ENCODE measurements around the gene BTBD9. TPM values are rescaled to one million over a fixed set of nuclear protein-coding genes. Genes with fewer than 3 reads are reported as not detected.
A peak's percentile ranks its signal among the peaks of the same experiment; 100 is the strongest.

Gene BTBD9
- total RNA-seq, 1 donor, result 21.4 TPM

- TF ChIP-seq, protein P1, sequence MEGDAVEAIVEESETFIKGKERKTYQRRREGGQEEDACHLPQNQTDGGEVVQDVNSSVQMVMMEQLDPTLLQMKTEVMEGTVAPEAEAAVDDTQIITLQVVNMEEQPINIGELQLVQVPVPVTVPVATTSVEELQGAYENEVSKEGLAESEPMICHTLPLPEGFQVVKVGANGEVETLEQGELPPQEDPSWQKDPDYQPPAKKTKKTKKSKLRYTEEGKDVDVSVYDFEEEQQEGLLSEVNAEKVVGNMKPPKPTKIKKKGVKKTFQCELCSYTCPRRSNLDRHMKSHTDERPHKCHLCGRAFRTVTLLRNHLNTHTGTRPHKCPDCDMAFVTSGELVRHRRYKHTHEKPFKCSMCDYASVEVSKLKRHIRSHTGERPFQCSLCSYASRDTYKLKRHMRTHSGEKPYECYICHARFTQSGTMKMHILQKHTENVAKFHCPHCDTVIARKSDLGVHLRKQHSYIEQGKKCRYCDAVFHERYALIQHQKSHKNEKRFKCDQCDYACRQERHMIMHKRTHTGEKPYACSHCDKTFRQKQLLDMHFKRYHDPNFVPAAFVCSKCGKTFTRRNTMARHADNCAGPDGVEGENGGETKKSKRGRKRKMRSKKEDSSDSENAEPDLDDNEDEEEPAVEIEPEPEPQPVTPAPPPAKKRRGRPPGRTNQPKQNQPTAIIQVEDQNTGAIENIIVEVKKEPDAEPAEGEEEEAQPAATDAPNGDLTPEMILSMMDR (IDR thresholded peaks at IDR 0.05; ENCODE audit: insufficient read depth, low read length), result no peak
- no peak for DNase-seq (ENCODE audit: low read depth)
- H3K4me3 ChIP-seq (ENCODE audit: low read depth, low read length), result no peak overlapping the region
Observed at GRCh38 chr6:38650207-38650752, 10.6 kb upstream of the BTBD9 start.

GRCh38 chr6:38649744-38650143 is 10.0 kb upstream of the BTBD9 start:
- DNase-seq (ENCODE audit: low read depth), result no peak
- H3K4me3 ChIP-seq (ENCODE audit: low read depth, low read length), result no peak overlapping the region
- TF ChIP-seq, protein P1 (IDR thresholded peaks at IDR 0.05; ENCODE audit: insufficient read depth, low read length), result no peak

GRCh38 chr6:38648629-38649028 is 8.9 kb upstream of the BTBD9 start:
- TF ChIP-seq, protein P1 (IDR thresholded peaks at IDR 0.05; ENCODE audit: insufficient read depth, low read length), result no peak
- DNase-seq (ENCODE audit: low read depth), result no peak
- H3K4me3 ChIP-seq (ENCODE audit: low read depth, low read length), result no peak overlapping the region

DNA sequence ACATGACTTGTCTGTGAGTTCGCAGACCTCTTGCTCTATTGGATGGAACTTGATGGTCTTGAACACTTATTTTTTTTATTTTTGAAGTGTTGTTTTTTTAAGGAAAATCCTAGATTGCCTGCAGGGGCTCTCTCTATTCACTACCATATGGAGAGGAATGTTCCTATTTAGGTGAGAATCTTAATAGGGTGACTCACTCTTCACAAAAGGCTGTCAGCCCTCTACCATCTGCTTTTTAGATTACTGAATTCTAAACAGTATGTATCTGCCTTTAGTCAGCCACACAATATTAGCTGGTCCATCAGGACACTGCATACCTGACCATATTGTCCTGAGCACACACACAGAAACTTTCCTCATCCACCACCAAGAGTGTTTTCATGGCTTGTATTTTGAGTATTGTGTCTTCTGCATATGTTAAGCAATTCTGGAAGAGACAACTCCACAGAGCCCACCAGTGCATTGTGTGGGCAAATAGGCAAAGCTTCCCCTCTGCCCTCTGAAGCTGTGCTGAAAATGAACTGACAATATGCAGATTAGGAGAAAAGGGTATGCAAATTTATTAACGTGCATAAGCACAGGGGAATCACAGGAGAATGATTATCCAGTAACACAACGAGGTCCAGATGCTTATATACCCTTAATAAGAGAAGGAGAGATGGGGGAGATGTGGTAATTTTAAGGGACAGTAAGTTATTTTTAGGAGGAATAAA is 6.6 kb upstream of the BTBD9 start:
- H3K4me3 ChIP-seq (ENCODE audit: low read depth, low read length), result no peak overlapping the region
- no peak for DNase-seq (ENCODE audit: low read depth)
- TF ChIP-seq, protein P1 (IDR thresholded peaks at IDR 0.05; ENCODE audit: insufficient read depth, low read length), result no peak

DNA sequence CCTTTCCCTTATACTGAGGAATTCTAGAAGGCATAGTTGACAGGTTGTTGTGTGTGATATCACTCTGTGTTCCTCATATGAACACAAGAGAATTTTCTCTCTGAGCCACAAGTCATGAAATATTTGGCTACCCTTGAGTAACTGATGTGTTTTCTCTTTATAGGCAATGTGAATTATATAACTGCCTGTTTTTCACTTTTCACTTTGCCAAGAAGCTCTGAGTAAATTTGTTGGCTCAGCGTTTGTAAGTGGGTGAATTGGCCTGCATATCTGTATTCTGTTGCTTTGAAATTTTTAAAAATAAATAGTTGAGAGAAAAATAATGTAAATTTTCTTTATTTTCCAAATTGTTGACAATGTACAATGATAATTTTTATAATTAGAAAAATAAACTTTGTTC is 5.2 kb upstream of the BTBD9 start:
- TF ChIP-seq, protein P1 (IDR thresholded peaks at IDR 0.05; ENCODE audit: insufficient read depth, low read length), result no peak

GRCh38 chr6:38640216-38640909 is 634 bp upstream of the BTBD9 start:
- TF ChIP-seq, protein P1 (IDR thresholded peaks at IDR 0.05; ENCODE audit: insufficient read depth, low read length), result no peak
- DNase-seq (ENCODE audit: low read depth), result peak; percentile 17
- H3K4me3 ChIP-seq (ENCODE audit: low read depth, low read length), result peak overlapping the region; percentile 95

More for the DNA sequence above, 5.2 kb upstream of the BTBD9 start:
- peak; percentile 3 for DNase-seq (ENCODE audit: low read depth)
- no peak overlapping the region for H3K4me3 ChIP-seq (ENCODE audit: low read depth, low read length)
